Measurements from ENCODE around the gene TAS2R41.

- peak; percentile 27; the same call in 1 of the 2 replicates for TF ChIP-seq CTCF (conservative IDR thresholded peaks at IDR 0.05; ENCODE audit: low read depth, low read length)
- no peak for TF ChIP-seq EZH2 (IDR thresholded peaks at IDR 0.05; ENCODE audit: low read length, unreplicated experiment)
- TF ChIP-seq EZH2phosphoT487 (IDR thresholded peaks at IDR 0.05; ENCODE audit: borderline replicate concordance, low read length) = no peak
These were observed 16.9 kb downstream of the TAS2R41 start for GRCh38 chr7:143494622-143495021.
